NCI-H2227 (cell line): ENCODE data around the gene MRPL57.
"Not testable (repeated sequence)": the region's sequence is repeated elsewhere in the genome, so short reads cannot be mapped to it uniquely, and the experiment has no call there.

ENCODE experiments used
- DNase-seq: peaks from one replicate; lab custom pipeline; 2025; ENCODE audit not compliant: unreplicated experiment; lab: John Stamatoyannopoulos, UW

MRPL57 gene

GRCh38 chr13:21176215-21176981 is at the start of gene MRPL57, which contains the start of gene SKA3:
MRPL57 (plus strand) TSS chr13:21176658; CDS start chr13:21176917, 259 bp downstream.
SKA3 (minus strand) TSS chr13:21176552; CDS start chr13:21176477, 75 bp downstream.
- DNase-seq = peak; percentile 95

- no peak for DNase-seq
These were observed 46.3 kb upstream of the MRPL57 start for GRCh38 chr13:21130116-21130515.

GRCh38 chr13:21133077-21133476 is 43.4 kb upstream of the MRPL57 start:
- no peak for DNase-seq

- DNase-seq = no peak
These were observed 42.0 kb upstream of the MRPL57 start for GRCh38 chr13:21134475-21134874.

- not testable (repeated sequence) for DNase-seq
These were observed 40.6 kb upstream of the MRPL57 start for GRCh38 chr13:21135833-21136232.

GRCh38 chr13:21137696-21138095 is 38.8 kb upstream of the MRPL57 start:
- DNase-seq = no peak

- DNase-seq = no peak
These were observed 37.9 kb upstream of the MRPL57 start for GRCh38 chr13:21138561-21138960.

- DNase-seq = peak; percentile 32
These were observed 37.1 kb upstream of the MRPL57 start for GRCh38 chr13:21139374-21139773.

GRCh38 chr13:21142766-21143165 is 33.7 kb upstream of the MRPL57 start:
- no peak for DNase-seq

- no peak for DNase-seq
These were observed 28.6 kb upstream of the MRPL57 start for GRCh38 chr13:21147827-21148226.

GRCh38 chr13:21148557-21149258 is 27.8 kb upstream of the MRPL57 start:
- DNase-seq = no peak

GRCh38 chr13:21149568-21149967 is 26.9 kb upstream of the MRPL57 start:
- no peak for DNase-seq

GRCh38 chr13:21150013-21150412 is 26.4 kb upstream of the MRPL57 start:
- no peak for DNase-seq

GRCh38 chr13:21152251-21152899 is 24.1 kb upstream of the MRPL57 start:
- DNase-seq = no peak

GRCh38 chr13:21164631-21165030 is 11.8 kb upstream of the MRPL57 start:
- DNase-seq = no peak

- not testable (repeated sequence) for DNase-seq
These were observed 10.9 kb upstream of the MRPL57 start for GRCh38 chr13:21165606-21166005.

- no peak for DNase-seq
These were observed 5.0 kb upstream of the MRPL57 start for GRCh38 chr13:21171420-21171819.

- not testable (repeated sequence) for DNase-seq
These were observed 2.7 kb upstream of the MRPL57 start for GRCh38 chr13:21173767-21174166.

GRCh38 chr13:21175656-21176214 is 723 bp upstream of the MRPL57 start:
- DNase-seq = peak; percentile 13

GRCh38 chr13:21176982-21177284 is 475 bp downstream of the MRPL57 start:
- no peak for DNase-seq

GRCh38 chr13:21181671-21182070 is 5.2 kb downstream of the MRPL57 start:
- DNase-seq = no peak

- DNase-seq = not testable (repeated sequence)
These were observed 10.0 kb downstream of the MRPL57 start for GRCh38 chr13:21186410-21186809.
